HepG2 (cell line): ENCODE results near the gene FPGS. TPM values are rescaled to one million over a fixed set of nuclear protein-coding genes. Genes with fewer than 3 reads are reported as not detected.

ENCODE experiments used
- ATAC-seq: fragments of 200-7000 bp; cut with Tn5 transposase; 3 replicates; pipeline ENCODE4 v1.9.1; 2020; ENCODE audit warnings: mild to moderate bottlenecking, moderate library complexity
- BruUV-seq: library from RNA; stranded (reverse); fragments of 400-500 nt; replicated peaks from 2 replicates; lab custom pipeline; 2021; lab: Mats Ljungman, UMichigan
- CTCF ChIA-PET: fragments of 300-600 bp; formaldehyde crosslinking; extraction: SDS; loops from one replicate; lab custom pipeline; 2021; ENCODE audit warnings: low total read pairs, inconsistent platforms, low intra/inter-chr PET ratio; lab: Yijun Ruan, JAX
- POLR2A ChIA-PET: fragments of 350-600 bp; sonication (Branson Sonifier 250); formaldehyde crosslinking; loops from one replicate; lab custom pipeline; 2020; ENCODE audit warnings: antibody characterized with exemption, inconsistent platforms; lab: Yijun Ruan, JAX
- DNase-seq: peaks from one replicate; pipeline ENCODE4 v3.0.0-alpha.2; 2015; ENCODE audit warnings: low spot score
- FAIRE-seq: peaks from 3 replicates; lab custom pipeline; 2011; peaks lifted over from hg19 to GRCh38; lab: Jason Lieb, UNC
- H2AFZ ChIP-seq: one replicate; pipeline ENCODE4 v1.6.1; 2011; ENCODE audit warnings: low read length, inconsistent platforms
- H3K27ac ChIP-seq: fragments of 300-600 bp; 3 replicates; pipeline ENCODE4 v1.8.0; 2011; ENCODE audit warnings: mixed run types, mild to moderate bottlenecking, mixed read lengths, low read length, inconsistent platforms; ENCODE audit not compliant: insufficient read depth; ENCODE audit errors: extremely low read length
- H3K27me3 ChIP-seq, 2 experiments: fragments of 200-600 bp in 1 of 2; 2 replicates in 1 of 2; 3 replicates in 1 of 2; pipeline versions ENCODE4 v1.6.0 to v1.8.0; 2011; ENCODE audit warnings: low read length in 2 of 2, mild to moderate bottlenecking in 2 of 2, moderate library complexity in 2 of 2, inconsistent platforms in 1 of 2; ENCODE audit not compliant: insufficient read depth in 2 of 2, control insufficient read depth in 1 of 2
- H3K36me3 ChIP-seq, 2 experiments: fragments of 200-600 bp in 1 of 2; replicated peaks in 1 of 2; 2 replicates in 1 of 2; 3 replicates in 1 of 2; pipeline versions ENCODE4 v1.5.1 to v1.8.0; 2011; ENCODE audit warnings: low read length in 2 of 2, inconsistent platforms in 1 of 2; ENCODE audit not compliant: insufficient read depth in 2 of 2, control insufficient read depth in 1 of 2
- H3K4me1 ChIP-seq: 2 replicates; pipeline ENCODE4 v1.5.1; 2012; ENCODE audit warnings: low read length, inconsistent platforms; ENCODE audit not compliant: insufficient read depth
- H3K4me2 ChIP-seq: 2 replicates; pipeline ENCODE4 v1.6.0; 2011; ENCODE audit warnings: low read depth, low read length, inconsistent platforms
- H3K4me3 ChIP-seq, 3 experiments: fragments of 200-600 bp in 1 of 3; sonication (generic), shearing (Covaris generic) in 1 of 3; replicated peaks in 1 of 3; 2 replicates each; pipeline ENCODE4 v1.5.1; 2011 to 2016; ENCODE audit warnings: low read length in 3 of 3, inconsistent platforms in 2 of 3, low read depth in 2 of 3, mild to moderate bottlenecking in 2 of 3, control low read depth in 1 of 3, mixed read lengths in 1 of 3; ENCODE audit not compliant: insufficient read depth in 1 of 3
- H3K79me2 ChIP-seq: one replicate; pipeline ENCODE4 v1.6.1; 2011; ENCODE audit warnings: low read length, inconsistent platforms; ENCODE audit not compliant: insufficient read depth
- H3K9ac ChIP-seq: 2 replicates; pipeline ENCODE4 v1.6.0; 2011; ENCODE audit warnings: mild to moderate bottlenecking, low read depth, low read length, inconsistent platforms; ENCODE audit not compliant: insufficient read depth
- H3K9me3 ChIP-seq: 2 replicates; pipeline ENCODE4 v1.5.1; 2012; ENCODE audit warnings: mild to moderate bottlenecking, low read length
- H4K20me1 ChIP-seq: 2 replicates; pipeline ENCODE4 v1.6.0; 2011; ENCODE audit warnings: inconsistent platforms, mild to moderate bottlenecking, low read length, moderate library complexity; ENCODE audit not compliant: insufficient read depth
- BRD4 ChIP-seq: sonication (generic); formaldehyde crosslinking; IDR thresholded peaks from 2 replicates; pipeline ENCODE4 v1.4.0; 2020; ENCODE audit warnings: missing genetic modification reagents
- CENPBD1 ChIP-seq: sonication (generic); formaldehyde crosslinking; IDR thresholded peaks from 2 replicates; pipeline ENCODE4 v1.8.0; 2022; ENCODE audit warnings: missing genetic modification reagents, low read depth, mild to moderate bottlenecking, borderline replicate concordance
- GTF3A ChIP-seq: sonication (generic); formaldehyde crosslinking; conservative IDR thresholded peaks from 2 replicates; pipeline ENCODE4 v1.4.0; 2020; ENCODE audit warnings: mild to moderate bottlenecking, missing genetic modification reagents
- NFYC ChIP-seq: IDR thresholded peaks from 2 replicates; pipeline ENCODE4 v1.6.1; 2016; ENCODE audit warnings: missing genetic modification reagents, missing compliant biosample characterization
- PRMT3 ChIP-seq: sonication (generic); formaldehyde crosslinking; IDR thresholded peaks from 2 replicates; pipeline ENCODE4 v1.8.1; 2022; ENCODE audit warnings: low read depth, mild to moderate bottlenecking, moderate library complexity, missing genetic modification reagents, borderline replicate concordance
- RAD21 ChIP-seq: fragments of 450-650 bp; formaldehyde crosslinking; IDR thresholded peaks from 2 replicates; pipeline ENCODE4 v1.5.0; 2020; ENCODE audit warnings: mild to moderate bottlenecking
- STAG1 ChIP-seq: sonication (generic); formaldehyde crosslinking; IDR thresholded peaks from 2 replicates; pipeline ENCODE4 v1.4.0; 2020; ENCODE audit warnings: missing genetic modification reagents
- ZGPAT ChIP-seq: IDR thresholded peaks from 2 replicates; pipeline ENCODE4 v1.6.1; 2016; ENCODE audit warnings: mild to moderate bottlenecking
- ZNF710 ChIP-seq: sonication (generic); formaldehyde crosslinking; IDR thresholded peaks from 2 replicates; pipeline ENCODE4 v1.5.0; 2020; ENCODE audit warnings: mild to moderate bottlenecking, missing genetic modification reagents, borderline replicate concordance
- WGBS: methylation state at CpG from one replicate; pipeline ENCODE4 v1.1.6; 2017; ENCODE audit warnings: low lambda C conversion rate; 5-methylcytosine and 5-hydroxymethylcytosine counted together
- in situ Hi-C: cut with HindIII; loops from 2 replicates; pipeline ENCODE4 v1.10.0; 2017; ENCODE audit warnings: low pct_unique_long_range_greater_than_20kb; ENCODE audit not compliant: extremely low pct_ligation_motif_present
- intact Hi-C: fragments of 100-400 bp; cut with micrococcal nuclease; formaldehyde crosslinking; loops from one replicate; pipeline ENCODE4 v1.10.0; 2022; ENCODE audit not compliant: unreplicated experiment
- polyA plus RNA-seq, 8 experiments: library from polyadenylated mRNA; depleted of rRNA in 3 of 8; stranded (reverse) in 7 of 8; unstranded in 1 of 8; fragments of >200 nt; fragmentation: Illumina TruSeq in 4 of 8; extraction: Trizol in 4 of 8; gene quantifications; 2 replicates each; pipeline versions ENCODE4 v1.2.1 to v1.2.3, GENCODE V29; 2011 to 2016; ENCODE audit warnings: low read depth in 4 of 8, missing spikeins in 1 of 8, mixed read lengths in 1 of 8; ENCODE audit not compliant: insufficient read depth in 1 of 8
- total RNA-seq, 5 experiments: library from RNA; depleted of rRNA; stranded (reverse); fragments of >200 nt; fragmentation: Illumina TruSeq; extraction: Trizol; gene quantifications; 2 replicates each; pipeline ENCODE4 v1.2.3, GENCODE V29; 2016; ENCODE audit warnings: low read depth in 1 of 5

Gene FPGS
- total and polyA plus RNA-seq, 2 of the 13 experiments (the other 11 are each of a cell fraction or from before 2014, with no cell fraction given) = 35.6 to 36.8 TPM

DNA sequence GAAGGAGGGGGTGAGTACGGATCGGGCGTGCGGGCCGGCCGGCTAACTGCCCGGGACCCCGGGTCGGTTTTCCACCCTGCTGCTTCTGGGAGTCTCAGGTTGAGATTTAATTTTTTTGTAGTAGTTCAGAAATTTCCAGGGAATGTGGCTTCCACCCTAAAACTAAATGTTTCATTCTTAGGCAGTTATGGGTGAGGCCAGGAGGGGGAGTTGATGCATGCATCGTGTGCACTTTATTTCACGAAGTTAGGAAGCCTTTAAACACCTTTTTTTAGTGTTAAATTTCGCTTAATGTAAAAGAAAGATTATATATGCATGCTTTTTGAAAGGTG is 15.9 kb upstream of the FPGS start:
- DNase-seq = no peak
- peaks cover 19% of the 10 kb centered on the region for H3K79me2 ChIP-seq
- FAIRE-seq = peak; percentile 4
- in situ Hi-C loops = no loop called here
- H2AFZ ChIP-seq = no peak overlapping the region
- peak overlapping the region; percentile 94 to 99 (median 98) for H3K4me3 ChIP-seq
- WGBS = 5% methylated on average over 10 of the region's 12 CpGs
- ChIA-PET POLR2A (no interaction called here), CTCF (interaction anchor here (0.6 kb wide), 1 partner anchor 331 kb away, joined by 3 read pairs; no protein-coding TSS in a partner anchor)
- peak overlapping the region; percentile 95; the same call in 1 of the 2 replicates for H3K9ac ChIP-seq
- intact Hi-C loops = loop anchor here (1.0 to 5.0 kb wide), 2 partner anchors 84 to 194 kb away; no protein-coding TSS in a partner anchor
- no TSS peak for BruUV-seq
- H3K4me2 ChIP-seq = peak overlapping the region; percentile 67
- no peaks in the 10 kb centered on the region for H3K9me3 ChIP-seq
- ATAC-seq = no peak; the same call in 2 of the 3 replicates
- peaks cover 21% of the 10 kb centered on the region for H4K20me1 ChIP-seq
- 0 out of 5 replicates have a peak, but pooled peaks cover 1 to 12% of the 10 kb centered on the region in 2 experiments for H3K27me3 ChIP-seq
- H3K4me1 ChIP-seq = peaks cover 19% of the 10 kb centered on the region
- peak overlapping the region; percentile 90 for H3K27ac ChIP-seq
- H3K36me3 ChIP-seq = peaks cover 24 to 41% of the 10 kb centered on the region in 2 experiments
- TF ChIP-seq BRD4 = no peak
- TF ChIP-seq ZNF710 (CRISPR knock-in tag) = 0 out of 2 replicates have a peak, but pooled peaks have one; percentile 40
- TF ChIP-seq STAG1 (CRISPR knock-in tag) = peak; percentile 4; the same call in 1 of the 2 replicates
- 0 out of 2 replicates have a peak, but pooled peaks have one; percentile 4 for TF ChIP-seq ZGPAT (CRISPR knock-in tag)
- TF ChIP-seq PRMT3 (CRISPR knock-in tag) = 0 out of 2 replicates have a peak, but pooled peaks have one; percentile 1
- 0 out of 2 replicates have a peak, but pooled peaks have one; percentile 24 for TF ChIP-seq RAD21 (CRISPR knock-in tag)
- TF ChIP-seq GTF3A (CRISPR knock-in tag) = no peak
- no peak for TF ChIP-seq CENPBD1
- TF ChIP-seq NFYC (CRISPR knock-in tag) = 0 out of 2 replicates have a peak, but pooled peaks have one; percentile 32
